ENCODE results near the gene ERP44. TPM values are rescaled to one million over a fixed set of nuclear protein-coding genes. Genes with fewer than 3 reads are reported as not detected.
A peak's percentile ranks its signal among the peaks of the same experiment; 100 is the strongest.
"Not testable (repeated sequence)": the region's sequence is repeated elsewhere in the genome, so short reads cannot be mapped to it uniquely, and the experiment has no call there.

The ERP44 gene
- total RNA-seq, 1 experiment from 2014 or later, result 14.8 TPM

GRCh38 chr9:100117316-100117715, 18.5 kb upstream of the ERP44 start:
- Histone ChIP-seq H3K27me3 (ENCODE audit: control insufficient read depth, insufficient read depth, low read length) (no peaks in the 10 kb centered on the region), H3K36me3 (replicated peaks; ENCODE audit: control insufficient read depth, insufficient read depth, low read length) (no peaks in the 10 kb centered on the region), H3K4me3 (ENCODE audit: insufficient read depth, low read depth, low read length) (no peak overlapping the region)
- peak; percentile 19 for DNase-seq

GRCh38 chr9:100112677-100113336, 14.0 kb upstream of the ERP44 start:
- no peaks in the 10 kb centered on the region for H3K27me3 ChIP-seq (ENCODE audit: control insufficient read depth, insufficient read depth, low read length)
- no peak overlapping the region for H3K4me3 ChIP-seq (ENCODE audit: insufficient read depth, low read depth, low read length)
- DNase-seq, result peak; percentile 3
- H3K36me3 ChIP-seq (replicated peaks; ENCODE audit: control insufficient read depth, insufficient read depth, low read length), result no peaks in the 10 kb centered on the region

GRCh38 chr9:100111235-100111634, 12.4 kb upstream of the ERP44 start:
- Histone ChIP-seq H3K36me3 (replicated peaks; ENCODE audit: control insufficient read depth, insufficient read depth, low read length) (peaks cover 1% of the 10 kb centered on the region), H3K4me3 (ENCODE audit: insufficient read depth, low read depth, low read length) (no peak overlapping the region), H3K27me3 (ENCODE audit: control insufficient read depth, insufficient read depth, low read length) (no peaks in the 10 kb centered on the region)
- no peak for DNase-seq

- DNase-seq, result no peak
- no peaks in the 10 kb centered on the region for H3K27me3 ChIP-seq (ENCODE audit: control insufficient read depth, insufficient read depth, low read length)
- H3K4me3 ChIP-seq (ENCODE audit: insufficient read depth, low read depth, low read length), result no peak overlapping the region
- H3K36me3 ChIP-seq (replicated peaks; ENCODE audit: control insufficient read depth, insufficient read depth, low read length), result peaks cover 1% of the 10 kb centered on the region
These were observed 9.8 kb upstream of the ERP44 start for GRCh38 chr9:100108559-100108958.

- Histone ChIP-seq H3K27me3 (ENCODE audit: control insufficient read depth, insufficient read depth, low read length) (no peaks in the 10 kb centered on the region), H3K4me3 (ENCODE audit: insufficient read depth, low read depth, low read length) (no peak overlapping the region), H3K36me3 (replicated peaks; ENCODE audit: control insufficient read depth, insufficient read depth, low read length) (peaks cover 1% of the 10 kb centered on the region)
- DNase-seq, result no peak
These were observed 7.8 kb upstream of the ERP44 start for GRCh38 chr9:100106616-100107015.

GRCh38 chr9:100105861-100106260, 7.1 kb upstream of the ERP44 start:
- no peak overlapping the region for H3K4me3 ChIP-seq (ENCODE audit: insufficient read depth, low read depth, low read length)
- no peak for DNase-seq
- H3K36me3 ChIP-seq (replicated peaks; ENCODE audit: control insufficient read depth, insufficient read depth, low read length), result peaks cover 1% of the 10 kb centered on the region
- H3K27me3 ChIP-seq (ENCODE audit: control insufficient read depth, insufficient read depth, low read length), result no peaks in the 10 kb centered on the region

- H3K36me3 ChIP-seq (replicated peaks; ENCODE audit: control insufficient read depth, insufficient read depth, low read length), result peaks cover 1% of the 10 kb centered on the region
- no peak for DNase-seq
- no peaks in the 10 kb centered on the region for H3K27me3 ChIP-seq (ENCODE audit: control insufficient read depth, insufficient read depth, low read length)
- H3K4me3 ChIP-seq (ENCODE audit: insufficient read depth, low read depth, low read length), result no peak overlapping the region
These were observed 5.5 kb upstream of the ERP44 start for GRCh38 chr9:100104314-100104713.

- H3K27me3 ChIP-seq (ENCODE audit: control insufficient read depth, insufficient read depth, low read length), result no peaks in the 10 kb centered on the region
- H3K36me3 ChIP-seq (replicated peaks; ENCODE audit: control insufficient read depth, insufficient read depth, low read length), result no peaks in the 10 kb centered on the region; the same call in none of the 2 replicates
- no peak overlapping the region for H3K4me3 ChIP-seq (ENCODE audit: insufficient read depth, low read depth, low read length)
- DNase-seq, result no peak
These were observed 2.8 kb upstream of the ERP44 start for GRCh38 chr9:100101608-100102007.

GRCh38 chr9:100100146-100100667, 1.4 kb upstream of the ERP44 start:
- no peak overlapping the region for H3K4me3 ChIP-seq (ENCODE audit: insufficient read depth, low read depth, low read length)
- H3K36me3 ChIP-seq (replicated peaks; ENCODE audit: control insufficient read depth, insufficient read depth, low read length), result no peaks in the 10 kb centered on the region
- no peak for DNase-seq
- no peaks in the 10 kb centered on the region for H3K27me3 ChIP-seq (ENCODE audit: control insufficient read depth, insufficient read depth, low read length)

- H3K4me3 ChIP-seq (ENCODE audit: insufficient read depth, low read depth, low read length), result peak overlapping the region; percentile 75
- no peaks in the 10 kb centered on the region for H3K27me3 ChIP-seq (ENCODE audit: control insufficient read depth, insufficient read depth, low read length)
- no peak for DNase-seq
- no peaks in the 10 kb centered on the region for H3K36me3 ChIP-seq (replicated peaks; ENCODE audit: control insufficient read depth, insufficient read depth, low read length)
These were observed 882 bp upstream of the ERP44 start for GRCh38 chr9:100099722-100100042.

- Histone ChIP-seq H3K27me3 (ENCODE audit: control insufficient read depth, insufficient read depth, low read length) (no peaks in the 10 kb centered on the region), H3K36me3 (replicated peaks; ENCODE audit: control insufficient read depth, insufficient read depth, low read length) (no peaks in the 10 kb centered on the region), H3K4me3 (ENCODE audit: insufficient read depth, low read depth, low read length) (peak overlapping the region; percentile 75)
- DNase-seq, result peak; percentile 44
These were observed 534 bp downstream of the ERP44 start for GRCh38 chr9:100098046-100098886.

- Histone ChIP-seq H3K36me3 (replicated peaks; ENCODE audit: control insufficient read depth, insufficient read depth, low read length) (no peaks in the 10 kb centered on the region), H3K27me3 (ENCODE audit: control insufficient read depth, insufficient read depth, low read length) (no peaks in the 10 kb centered on the region), H3K4me3 (ENCODE audit: insufficient read depth, low read depth, low read length) (no peak overlapping the region)
- DNase-seq, result no peak
These were observed 2.4 kb downstream of the ERP44 start for GRCh38 chr9:100096378-100096916.

GRCh38 chr9:100094411-100094810, 4.4 kb downstream of the ERP44 start:
- H3K4me3 ChIP-seq (ENCODE audit: insufficient read depth, low read depth, low read length); H3K36me3 ChIP-seq (replicated peaks; ENCODE audit: control insufficient read depth, insufficient read depth, low read length); H3K27me3 ChIP-seq (ENCODE audit: control insufficient read depth, insufficient read depth, low read length); DNase-seq: not testable (repeated sequence)

GRCh38 chr9:100092066-100092465, 6.7 kb downstream of the ERP44 start:
- DNase-seq, result no peak
- Histone ChIP-seq H3K36me3 (replicated peaks; ENCODE audit: control insufficient read depth, insufficient read depth, low read length) (no peaks in the 10 kb centered on the region), H3K27me3 (ENCODE audit: control insufficient read depth, insufficient read depth, low read length) (no peaks in the 10 kb centered on the region), H3K4me3 (ENCODE audit: insufficient read depth, low read depth, low read length) (no peak overlapping the region)

- no peak for DNase-seq
These were observed 7.2 kb downstream of the ERP44 start for GRCh38 chr9:100091650-100092049.

More at GRCh38 chr9:100091650-100092049, 7.2 kb downstream of the ERP44 start:
- no peaks in the 10 kb centered on the region for H3K27me3 ChIP-seq (ENCODE audit: control insufficient read depth, insufficient read depth, low read length)
- no peaks in the 10 kb centered on the region for H3K36me3 ChIP-seq (replicated peaks; ENCODE audit: control insufficient read depth, insufficient read depth, low read length)
- no peak overlapping the region for H3K4me3 ChIP-seq (ENCODE audit: insufficient read depth, low read depth, low read length)
